K562 (cell line): Measurements from ENCODE around the gene TTLL11. TPM values are rescaled to one million over a fixed set of nuclear protein-coding genes. Genes with fewer than 3 reads are reported as not detected.

ENCODE experiments used
- ATAC-seq: fragments of 200-7000 bp; cut with Tn5 transposase; 3 replicates; pipeline ENCODE4 v1.9.1; 2020; ENCODE audit warnings: moderate library complexity
- BruUV-seq: library from RNA; stranded (reverse); fragments of 400-500 nt; replicated peaks from 2 replicates; lab custom pipeline; 2021; lab: Mats Ljungman, UMichigan
- CTCF ChIA-PET: fragments of 300-600 bp; formaldehyde crosslinking; extraction: SDS; loops from one replicate; lab custom pipeline; 2021; ENCODE audit warnings: low intra/inter-chr PET ratio; lab: Yijun Ruan, JAX
- POLR2A ChIA-PET: fragments of 300-600, 350-650 bp; sonication (Branson Sonifier 250); formaldehyde crosslinking; extraction: SDS; loops from one replicate; lab custom pipeline; 2021; ENCODE audit warnings: antibody characterized with exemption, inconsistent platforms; lab: Yijun Ruan, JAX
- DNase-seq, 4 experiments: peaks; one replicate each; pipeline versions ENCODE4 v3.0.0 to v3.0.0-alpha.2; 2011 to 2018; ENCODE audit warnings: low spot score in 3 of 4, mixed read lengths in 3 of 4; ENCODE audit errors: extremely low read depth in 1 of 4
- FAIRE-seq: peaks from 2 replicates; lab custom pipeline; 2011; peaks lifted over from hg19 to GRCh38; lab: Jason Lieb, UNC
- H2AFZ ChIP-seq: 2 replicates; pipeline ENCODE4 v1.6.0; 2011; ENCODE audit warnings: low read depth, low read length, control low read depth, inconsistent platforms
- H3K27ac ChIP-seq: fragments of 200-600 bp; 3 replicates; pipeline ENCODE4 v1.8.0; 2011; ENCODE audit warnings: low read depth, mild to moderate bottlenecking, control low read depth, inconsistent platforms, low read length, moderate library complexity, mixed read lengths; ENCODE audit errors: extremely low read depth
- H3K27me3 ChIP-seq, 2 experiments: fragments of 300-600 bp in 1 of 2; 2 replicates in 1 of 2; 3 replicates in 1 of 2; pipeline versions ENCODE4 v1.6.0 to v1.8.0; 2011; ENCODE audit warnings: inconsistent platforms in 2 of 2, low read length in 2 of 2, mild to moderate bottlenecking in 1 of 2, mixed read lengths in 1 of 2, moderate library complexity in 1 of 2; ENCODE audit not compliant: control insufficient read depth in 2 of 2, insufficient read depth in 2 of 2
- H3K36me3 ChIP-seq: fragments of 300-600 bp; 3 replicates; pipeline ENCODE4 v1.8.0; 2011; ENCODE audit warnings: mild to moderate bottlenecking, low read length, inconsistent platforms; ENCODE audit not compliant: control insufficient read depth, insufficient read depth
- H3K4me1 ChIP-seq, 2 experiments: fragments of 200-600 bp in 1 of 2; replicated peaks in 1 of 2; 2 replicates in 1 of 2; 3 replicates in 1 of 2; pipeline versions ENCODE4 v1.5.1 to v1.8.0; 2011; ENCODE audit warnings: inconsistent platforms in 2 of 2, low read length in 2 of 2, mild to moderate bottlenecking in 1 of 2, mixed read lengths in 1 of 2, moderate library complexity in 1 of 2; ENCODE audit not compliant: control insufficient read depth in 2 of 2, insufficient read depth in 2 of 2
- H3K4me2 ChIP-seq: 2 replicates; pipeline ENCODE4 v1.6.1; 2011; ENCODE audit warnings: low read length, control low read depth, inconsistent platforms, mixed read lengths; ENCODE audit not compliant: insufficient read depth
- H3K4me3 ChIP-seq: fragments of 200-600 bp; sonication (generic), shearing (Covaris generic); 2 replicates; pipeline ENCODE4 v1.5.1; 2016; ENCODE audit warnings: control low read depth, inconsistent platforms
- H3K79me2 ChIP-seq: fragments of 200-600 bp; 3 replicates; pipeline ENCODE4 v1.8.0; 2011; ENCODE audit warnings: low read length, inconsistent platforms; ENCODE audit not compliant: control insufficient read depth, insufficient read depth
- H3K9ac ChIP-seq, 2 experiments: 2 replicates each; pipeline versions ENCODE4 v1.6.0 to v1.6.1; 2011; ENCODE audit warnings: low read depth in 2 of 2, low read length in 2 of 2, control low read depth in 1 of 2, inconsistent platforms in 1 of 2, mild to moderate bottlenecking in 1 of 2, mixed read lengths in 1 of 2; ENCODE audit not compliant: insufficient read depth in 1 of 2
- H3K9me1 ChIP-seq: one replicate; pipeline ENCODE4 v1.6.0; 2011; ENCODE audit warnings: inconsistent platforms, mild to moderate bottlenecking, low read length, moderate library complexity; ENCODE audit not compliant: control insufficient read depth, insufficient read depth
- H3K9me3 ChIP-seq: replicated peaks from 2 replicates; pipeline ENCODE4 v1.5.1; 2011; ENCODE audit warnings: low read depth, low read length, inconsistent platforms; ENCODE audit not compliant: control insufficient read depth, insufficient read depth
- H4K20me1 ChIP-seq: replicated peaks from 2 replicates; pipeline ENCODE4 v1.6.1; 2011; ENCODE audit warnings: low read length, inconsistent platforms, mixed read lengths; ENCODE audit not compliant: control insufficient read depth, insufficient read depth
- ETV1 ChIP-seq: fragments of 450-650 bp; conservative IDR thresholded peaks from 2 replicates; pipeline ENCODE4 v1.6.1; 2016; ENCODE audit warnings: missing genetic modification characterization, control low read depth, low read depth, missing compliant biosample characterization
- FOS ChIP-seq: IDR thresholded peaks from 3 replicates; pipeline ENCODE4 v1.6.1; 2011; ENCODE audit not compliant: insufficient read length; ENCODE audit errors: extremely low read depth
- FOSL1 ChIP-seq: fragments of 200-800 bp; sonication (Bioruptor generic); conservative IDR thresholded peaks from 2 replicates; pipeline ENCODE4 v1.6.1; 2016; ENCODE audit warnings: missing genetic modification characterization, missing compliant biosample characterization
- OTX1 ChIP-seq: fragments of 450-650 bp; formaldehyde crosslinking; IDR thresholded peaks from 2 replicates; pipeline ENCODE4 v1.4.0; 2022; ENCODE audit warnings: mild to moderate bottlenecking
- RBM34 ChIP-seq: fragments of 200-400 bp; formaldehyde crosslinking; IDR thresholded peaks from 2 replicates; pipeline ENCODE4 v1.6.1; 2018; ENCODE audit warnings: low read length, borderline replicate concordance; ENCODE audit not compliant: insufficient read depth
- ZHX1 ChIP-seq: fragments of 150-350 bp; conservative IDR thresholded peaks from 2 replicates; pipeline ENCODE4 v1.6.1; 2014; ENCODE audit warnings: low read length
- ZKSCAN8 ChIP-seq: fragments of 200-800 bp; sonication (Bioruptor generic); IDR thresholded peaks from 2 replicates; pipeline ENCODE4 v1.6.1; 2016; ENCODE audit warnings: missing genetic modification characterization, missing compliant biosample characterization
- WGBS: fragments of 100-300 bp; shearing (Covaris generic); methylation state at CpG from one replicate; pipeline ENCODE4 v1.1.6; 2016; ENCODE audit warnings: low coverage, mixed read lengths; ENCODE audit not compliant: insufficient coverage; ENCODE audit errors: missing lambda C conversion rate; 5-methylcytosine and 5-hydroxymethylcytosine counted together
- in situ Hi-C: fragments of 300-500 bp; cut with MboI; formaldehyde crosslinking; loops from 4 replicates; pipeline ENCODE4 v1.15.0; 2018; ENCODE audit warnings: inconsistent platforms, mixed read lengths
- intact Hi-C: fragments of 100-400 bp; cut with micrococcal nuclease; formaldehyde crosslinking; loops from 2 replicates; pipeline ENCODE4 v1.14.2; 2022
- polyA plus RNA-seq, 8 experiments: library from polyadenylated mRNA; depleted of rRNA in 4 of 8; stranded (reverse) in 5 of 8; unstranded in 3 of 8; fragments of >200 nt; fragmentation: Nextera tagmentation in 2 of 8; fragmentation: Illumina TruSeq in 1 of 8; extraction: Ambion mirVana in 2 of 8; extraction: Trizol in 1 of 8; gene quantifications; 2 replicates each; pipeline versions ENCODE4 v1.2.1 to v1.2.3, GENCODE V29; 2011 to 2014; ENCODE audit warnings: inconsistent platforms in 1 of 8, missing spikeins in 1 of 8
- total RNA-seq, 7 experiments: library from RNA; depleted of rRNA in 6 of 7; stranded (reverse); fragments of >200 nt in 6 of 7; fragmentation: Illumina TruSeq in 2 of 7; extraction: Trizol in 2 of 7; gene quantifications; 2 replicates each; pipeline versions ENCODE4 v1.2.1 to v1.2.3, GENCODE V29; 2011 to 2021; ENCODE audit warnings: low replicate concordance in 1 of 7

TTLL11 gene
- total and polyA plus RNA-seq, 9 of the 15 experiments (the other 6 are each of a cell fraction or from before 2014, with no cell fraction given), result 0.83 to 4.4 (median 2.7) TPM

GRCh38 chr9:121956808-121957207 lies 136.3 kb downstream of the TTLL11 start (continued):
- TF ChIP-seq ZHX1 (no peak), FOS (no peak), FOSL1 (tag) (no peak), ETV1 (tag) (no peak), ZKSCAN8 (CRISPR knock-in tag) (no peak), RBM34 (no peak)

GRCh38 chr9:121955649-121956048 lies 137.5 kb downstream of the TTLL11 start:
- intact Hi-C loops (no loop called here), in situ Hi-C loops (no loop called here)
- Histone ChIP-seq H2AFZ (no peak overlapping the region), H3K27me3 (peaks cover 27 to 33% of the 10 kb centered on the region in 2 experiments), H3K27ac (no peak overlapping the region), H3K9me1 (peaks cover 2% of the 10 kb centered on the region), H4K20me1 (no peaks in the 10 kb centered on the region; the same call in none of the 2 replicates), H3K4me1 (no peaks in the 10 kb centered on the region), H3K36me3 (no peaks in the 10 kb centered on the region), H3K9me3 (no peaks in the 10 kb centered on the region), H3K4me3 (no peak overlapping the region), H3K79me2 (no peaks in the 10 kb centered on the region), H3K4me2 (no peak overlapping the region), H3K9ac (no peak overlapping the region)
- DNase-seq (no peak), ATAC-seq (no peak), FAIRE-seq (no peak)
- ChIA-PET CTCF (no interaction called here), POLR2A (no interaction called here)
- WGBS, result 0% methylated on average over 1 of the region's 1 CpG
- no TSS peak for BruUV-seq
- no peak for TF ChIP-seq OTX1
